ENCODE data around the gene WDR82. TPM values are rescaled to one million over a fixed set of nuclear protein-coding genes. Genes with fewer than 3 reads are reported as not detected.

WDR82 gene
- total and polyA plus RNA-seq, 2 experiments from 2014 or later = 25.2 to 71.8 TPM

- H3K4me1 ChIP-seq (ENCODE audit: insufficient read depth) = peaks cover 10% of the 10 kb centered on the region; the same call in 1 of the 2 replicates
- no peaks in the 10 kb centered on the region for H3K9me2 ChIP-seq (ENCODE audit: insufficient read depth)
- H3K4me3 ChIP-seq = no peak overlapping the region
- H2AFZ ChIP-seq = no peak overlapping the region
- TF ChIP-seq ZNF462 (CRISPR knock-in tag; IDR thresholded peaks at IDR 0.05) (no peak), EZH2phosphoT487 (IDR thresholded peaks at IDR 0.05; ENCODE audit: unreplicated experiment) (no peak), JUNB (IDR thresholded peaks at IDR 0.05; ENCODE audit: unreplicated experiment) (no peak), CTCF (conservative IDR thresholded peaks at IDR 0.05; ENCODE audit: low read depth in 2 of 2) (no peak), ZNF331 (CRISPR knock-in tag; IDR thresholded peaks at IDR 0.05; ENCODE audit: low read depth) (no peak), ETS1 (IDR thresholded peaks at IDR 0.05) (no peak), REST (IDR thresholded peaks at IDR 0.05; ENCODE audit: unreplicated experiment) (no peak), EZH2 (IDR thresholded peaks at IDR 0.05; ENCODE audit: low read depth, unreplicated experiment) (no peak)
- H3K79me2 ChIP-seq (replicated peaks; ENCODE audit: insufficient read depth) = no peaks in the 10 kb centered on the region
- Mint-ChIP-seq H3K4me1 (peaks cover 22% of the 10 kb centered on the region), H3K9me3 (no peaks in the 10 kb centered on the region), H3K27ac (no peak overlapping the region), H3K4me3 (no peak overlapping the region), H3K36me3 (ENCODE audit: low read depth) (no peaks in the 10 kb centered on the region; the same call in 2 of the 3 replicates), H3K27me3 (ENCODE audit: insufficient read depth, low read depth, poor library complexity) (peaks cover 21% of the 10 kb centered on the region)
- H4K20me1 ChIP-seq (replicated peaks; ENCODE audit: insufficient read depth) = no peaks in the 10 kb centered on the region; the same call in 1 of the 2 replicates
- no peaks in the 10 kb centered on the region for H3K36me3 ChIP-seq (ENCODE audit: insufficient read depth)
- no peaks in the 10 kb centered on the region for H3F3A ChIP-seq (replicated peaks; ENCODE audit: low read depth)
- no peak overlapping the region for H3K4me2 ChIP-seq
- no peak overlapping the region for H3K27ac ChIP-seq (ENCODE audit: low read depth)
- DNase-seq (ENCODE audit: low spot score) = no peak
- no peak for ATAC-seq
- H3K27me3 ChIP-seq (ENCODE audit: insufficient read depth) = no peaks in the 10 kb centered on the region
These were observed 16.1 kb upstream of the WDR82 start for GRCh38 chr3:52294320-52295150.

Data from GM23338 (cell line).